Activated naive CD8-positive, alpha-beta T cell treated with anti-CD3 and anti-CD28 coated beads for 36 hours (primary cell): ENCODE results near the gene MDC1. TPM values are rescaled to one million over a fixed set of nuclear protein-coding genes. Genes with fewer than 3 reads are reported as not detected.
"Not testable (repeated sequence)": the region's sequence is repeated elsewhere in the genome, so short reads cannot be mapped to it uniquely, and the experiment has no call there.

Experiments used
- DNase-seq: peaks from one replicate; pipeline ENCODE4 v3.0.0; 2021
- H3K27ac Mint-ChIP-seq: one replicate; pipeline ENCODE4 v1.8.0; 2022; ENCODE audit warnings: mild to moderate bottlenecking, moderate library complexity, mixed read lengths
- H3K27me3 Mint-ChIP-seq: one replicate; pipeline ENCODE4 v1.8.0; 2022; ENCODE audit warnings: mild to moderate bottlenecking, mixed read lengths
- H3K36me3 Mint-ChIP-seq: one replicate; pipeline ENCODE4 v1.8.0; 2021; ENCODE audit warnings: mild to moderate bottlenecking, mixed read lengths
- H3K4me1 Mint-ChIP-seq: one replicate; pipeline ENCODE4 v1.8.0; 2021; ENCODE audit warnings: mixed read lengths
- H3K4me3 Mint-ChIP-seq: one replicate; pipeline ENCODE4 v1.8.0; 2022; ENCODE audit warnings: mild to moderate bottlenecking, moderate library complexity, mixed read lengths
- H3K9me3 Mint-ChIP-seq: one replicate; pipeline ENCODE4 v1.8.0; 2022; ENCODE audit warnings: mixed read lengths
- total RNA-seq, 2 experiments: library from RNA; stranded (reverse); gene quantifications; one replicate each; pipeline ENCODE4 v1.2.3, GENCODE V29; 2021

Gene MDC1
- total RNA-seq, 2 experiments from 2014 or later: 63.2 to 67.0 TPM

DNA sequence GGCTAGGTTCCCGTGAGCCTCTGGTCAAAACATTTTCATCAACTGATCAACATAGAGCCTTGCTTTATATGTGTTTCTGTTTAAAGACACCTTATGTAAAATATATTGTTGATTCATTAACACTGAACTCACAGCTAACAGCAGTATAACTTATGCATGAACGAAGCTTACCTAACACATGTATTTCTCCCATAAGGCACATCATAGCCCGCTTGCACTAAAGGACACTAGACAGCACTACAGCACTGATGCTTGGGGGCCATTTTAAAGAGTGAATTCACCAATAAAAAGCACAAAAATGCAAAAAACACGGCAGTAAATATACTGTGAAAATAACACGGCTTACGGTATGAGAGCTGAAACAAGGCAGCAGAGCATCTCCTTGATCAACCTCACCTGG, 21.5 kb upstream of the MDC1 start:
- peaks cover 11% of the 10 kb centered on the region for H3K9me3 Mint-ChIP-seq
- no peak overlapping the region for H3K4me3 Mint-ChIP-seq
- H3K27ac Mint-ChIP-seq: peak overlapping the region; percentile 93
- peaks cover 8% of the 10 kb centered on the region for H3K27me3 Mint-ChIP-seq
- DNase-seq: no peak
- peaks cover 78% of the 10 kb centered on the region for H3K4me1 Mint-ChIP-seq
- peaks cover 92% of the 10 kb centered on the region for H3K36me3 Mint-ChIP-seq

GRCh38 chr6:30735668-30736314, 18.7 kb upstream of the MDC1 start:
- H3K27ac Mint-ChIP-seq: peak overlapping the region; percentile 93
- H3K9me3 Mint-ChIP-seq: peaks cover 11% of the 10 kb centered on the region
- DNase-seq: no peak
- H3K27me3 Mint-ChIP-seq: no peaks in the 10 kb centered on the region
- H3K4me3 Mint-ChIP-seq: peak overlapping the region; percentile 68
- H3K4me1 Mint-ChIP-seq: peaks cover 69% of the 10 kb centered on the region
- H3K36me3 Mint-ChIP-seq: peaks cover 71% of the 10 kb centered on the region

DNA sequence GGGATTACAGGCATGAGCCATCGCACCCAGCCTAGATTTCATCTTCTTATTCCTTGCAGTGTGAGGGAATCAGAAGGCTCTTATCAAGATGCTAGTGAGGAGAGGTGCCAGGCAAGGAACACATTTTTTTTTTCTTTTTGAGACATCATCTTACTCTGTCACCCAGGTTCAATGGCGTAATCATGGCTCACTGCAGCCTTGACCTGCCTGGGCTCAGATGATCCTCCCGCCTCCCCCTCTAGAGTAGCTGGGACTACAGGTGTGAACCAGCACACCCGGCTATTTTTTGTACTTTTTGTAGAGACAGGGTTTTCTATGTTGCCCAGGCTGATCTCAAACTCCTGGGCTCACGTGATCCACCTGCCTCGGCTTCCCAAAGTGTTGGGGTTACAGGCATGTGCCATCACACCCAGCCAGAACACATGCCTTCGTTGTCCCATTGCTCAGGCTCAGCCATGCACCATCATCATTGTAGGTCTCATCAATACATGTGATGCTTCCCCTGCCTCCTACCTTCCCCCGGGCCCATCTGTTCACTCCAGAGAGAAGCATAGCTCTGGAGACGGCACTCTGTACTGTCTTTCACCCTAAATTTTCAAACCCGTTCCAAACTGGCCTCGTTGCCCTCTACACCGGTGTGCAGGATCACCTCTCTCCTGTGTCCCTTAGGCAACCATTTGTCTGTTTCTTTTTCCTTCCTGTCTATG, 15.3 kb upstream of the MDC1 start:
- Mint-ChIP-seq H3K9me3 (peaks cover 8% of the 10 kb centered on the region), H3K27me3 (no peaks in the 10 kb centered on the region), H3K36me3 (peaks cover 46% of the 10 kb centered on the region), H3K4me1 (peaks cover 50% of the 10 kb centered on the region), H3K27ac (no peak overlapping the region), H3K4me3 (no peak overlapping the region)
- DNase-seq: no peak

DNA sequence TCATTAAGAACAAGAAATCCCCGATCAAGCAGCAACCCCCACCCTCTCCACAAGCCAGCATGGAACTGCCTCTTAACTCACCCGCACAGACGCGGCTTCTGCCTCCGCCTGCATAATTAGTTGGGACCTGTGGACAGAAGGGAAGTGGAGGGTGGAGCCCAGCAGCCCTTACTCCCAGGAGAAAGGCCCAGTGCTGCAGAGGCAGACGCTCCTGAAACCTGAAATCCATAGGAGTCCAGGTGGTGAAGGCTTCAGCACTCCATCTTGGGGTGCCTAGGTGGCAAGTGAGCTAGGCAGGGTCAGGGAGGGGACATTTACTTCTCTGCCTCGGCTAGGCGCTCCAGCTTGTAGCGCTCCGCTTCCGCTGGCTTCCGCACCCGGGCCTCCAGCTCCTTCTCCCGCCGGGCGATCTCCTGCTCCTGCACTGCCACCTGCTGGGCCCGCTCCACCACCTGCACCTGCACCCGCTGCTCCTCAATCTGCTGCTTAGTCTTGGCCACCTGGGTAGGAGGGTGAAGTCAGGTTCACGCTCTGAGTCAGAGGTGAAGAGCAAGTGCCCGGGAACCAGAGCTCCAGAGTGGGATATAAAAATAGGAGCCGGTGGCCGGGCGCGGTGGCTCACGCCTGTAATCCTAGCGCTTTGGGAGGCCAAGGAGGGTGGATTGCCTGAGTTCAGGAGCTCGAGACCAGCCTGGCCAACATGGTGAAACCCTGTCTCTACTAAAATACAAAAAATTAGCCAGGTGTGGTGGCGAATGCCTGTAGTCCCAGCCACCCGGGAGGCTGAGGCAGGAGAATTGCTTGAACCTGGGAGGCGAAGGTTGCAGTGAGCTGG, 13.7 kb upstream of the MDC1 start:
- peaks cover 36% of the 10 kb centered on the region for H3K4me1 Mint-ChIP-seq
- peaks cover under 1% of the 10 kb centered on the region for H3K9me3 Mint-ChIP-seq
- H3K27ac Mint-ChIP-seq: peak overlapping the region; percentile 54
- peak; percentile 88 for DNase-seq
- no peaks in the 10 kb centered on the region for H3K27me3 Mint-ChIP-seq
- peak overlapping the region; percentile 52 for H3K4me3 Mint-ChIP-seq
- H3K36me3 Mint-ChIP-seq: peaks cover 35% of the 10 kb centered on the region

DNA sequence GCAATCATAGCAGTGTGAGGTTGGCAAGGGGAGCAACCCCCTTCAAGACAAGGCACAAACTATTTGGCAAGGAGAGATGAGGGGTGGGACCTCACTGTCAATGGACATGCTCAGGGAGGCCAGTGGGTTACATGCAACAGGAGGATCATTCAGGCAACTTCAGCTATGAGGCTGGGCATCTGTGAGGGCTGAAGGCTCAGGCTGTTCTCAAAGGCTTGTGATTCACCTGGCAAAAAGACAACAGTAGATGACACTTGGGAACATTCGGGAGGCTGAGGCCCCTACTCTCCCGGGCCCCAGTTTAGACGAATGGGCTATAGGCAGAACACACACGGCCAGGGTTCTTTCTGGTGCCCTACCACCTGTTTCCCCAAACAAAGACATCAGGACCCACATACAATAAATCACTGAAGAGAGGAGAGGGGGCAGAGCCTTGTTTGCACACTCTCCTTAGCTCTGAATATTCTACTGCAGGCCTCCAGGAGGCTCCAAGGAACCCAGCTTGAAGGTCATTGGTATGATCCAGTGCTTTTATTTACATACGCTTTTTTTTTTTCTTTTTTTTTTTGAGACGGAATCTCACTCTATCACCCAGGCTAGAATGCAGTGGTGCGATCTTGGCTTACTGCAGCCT, 11.0 kb upstream of the MDC1 start:
- H3K27ac Mint-ChIP-seq: peak overlapping the region; percentile 75
- peaks cover 44% of the 10 kb centered on the region for H3K36me3 Mint-ChIP-seq
- H3K9me3 Mint-ChIP-seq: no peaks in the 10 kb centered on the region
- peak overlapping the region; percentile 29 for H3K4me3 Mint-ChIP-seq
- no peak for DNase-seq
- peaks cover 46% of the 10 kb centered on the region for H3K4me1 Mint-ChIP-seq
- H3K27me3 Mint-ChIP-seq: peaks cover 4% of the 10 kb centered on the region

DNA sequence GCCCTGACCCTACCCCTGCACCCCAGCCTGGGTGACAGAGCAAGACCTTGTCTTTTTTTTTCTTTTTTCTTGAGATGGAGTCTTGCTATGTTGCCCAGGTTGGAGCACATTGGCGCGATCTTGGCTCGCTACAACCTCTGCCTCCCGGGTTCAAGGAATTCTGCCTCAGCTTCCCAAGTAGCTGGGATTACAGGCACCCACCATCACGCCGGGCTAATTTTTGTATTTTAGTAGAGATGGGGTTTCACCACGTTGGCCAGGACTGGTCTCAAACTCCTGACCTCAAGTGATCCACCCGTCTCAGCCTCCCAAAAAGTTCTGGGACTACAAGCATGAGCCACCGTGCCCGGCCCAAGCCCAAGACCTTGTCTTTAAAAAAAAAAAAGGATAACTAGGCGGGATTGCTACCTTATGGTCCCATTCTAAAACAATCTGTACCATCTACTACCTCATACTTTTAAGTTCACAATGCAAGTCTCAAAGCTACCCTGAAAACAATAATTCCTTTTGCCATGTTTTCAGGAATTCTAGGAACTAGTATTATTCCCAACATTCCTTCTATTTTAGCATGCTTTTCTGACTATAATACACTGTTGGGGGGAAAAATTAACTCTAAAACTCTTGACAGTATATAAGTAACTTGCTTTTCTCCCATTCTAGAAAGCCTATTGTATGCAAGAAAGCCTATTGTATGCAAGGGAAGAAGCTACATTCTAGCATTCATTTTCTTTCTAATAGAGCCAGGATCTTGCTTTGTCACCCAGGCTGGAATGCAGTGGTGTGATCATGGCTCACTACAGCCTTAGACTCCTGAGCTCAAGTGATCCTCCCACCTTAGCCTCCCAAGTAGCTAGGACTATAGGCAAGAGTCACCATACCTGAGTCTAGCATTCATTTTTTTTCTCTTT, 9.7 kb upstream of the MDC1 start:
- H3K4me1 Mint-ChIP-seq: peaks cover 47% of the 10 kb centered on the region
- H3K27me3 Mint-ChIP-seq: peaks cover 4% of the 10 kb centered on the region
- DNase-seq: no peak
- H3K36me3 Mint-ChIP-seq: peaks cover 52% of the 10 kb centered on the region
- H3K4me3 Mint-ChIP-seq: no peak overlapping the region
- H3K27ac Mint-ChIP-seq: peak overlapping the region; percentile 25
- H3K9me3 Mint-ChIP-seq: no peaks in the 10 kb centered on the region

GRCh38 chr6:30725713-30726505, 8.8 kb upstream of the MDC1 start:
- peak overlapping the region; percentile 25 for H3K27ac Mint-ChIP-seq
- no peak overlapping the region for H3K4me3 Mint-ChIP-seq
- peaks cover 9% of the 10 kb centered on the region for H3K27me3 Mint-ChIP-seq
- H3K4me1 Mint-ChIP-seq: peaks cover 42% of the 10 kb centered on the region
- H3K36me3 Mint-ChIP-seq: peaks cover 59% of the 10 kb centered on the region
- no peaks in the 10 kb centered on the region for H3K9me3 Mint-ChIP-seq
- no peak for DNase-seq

DNA sequence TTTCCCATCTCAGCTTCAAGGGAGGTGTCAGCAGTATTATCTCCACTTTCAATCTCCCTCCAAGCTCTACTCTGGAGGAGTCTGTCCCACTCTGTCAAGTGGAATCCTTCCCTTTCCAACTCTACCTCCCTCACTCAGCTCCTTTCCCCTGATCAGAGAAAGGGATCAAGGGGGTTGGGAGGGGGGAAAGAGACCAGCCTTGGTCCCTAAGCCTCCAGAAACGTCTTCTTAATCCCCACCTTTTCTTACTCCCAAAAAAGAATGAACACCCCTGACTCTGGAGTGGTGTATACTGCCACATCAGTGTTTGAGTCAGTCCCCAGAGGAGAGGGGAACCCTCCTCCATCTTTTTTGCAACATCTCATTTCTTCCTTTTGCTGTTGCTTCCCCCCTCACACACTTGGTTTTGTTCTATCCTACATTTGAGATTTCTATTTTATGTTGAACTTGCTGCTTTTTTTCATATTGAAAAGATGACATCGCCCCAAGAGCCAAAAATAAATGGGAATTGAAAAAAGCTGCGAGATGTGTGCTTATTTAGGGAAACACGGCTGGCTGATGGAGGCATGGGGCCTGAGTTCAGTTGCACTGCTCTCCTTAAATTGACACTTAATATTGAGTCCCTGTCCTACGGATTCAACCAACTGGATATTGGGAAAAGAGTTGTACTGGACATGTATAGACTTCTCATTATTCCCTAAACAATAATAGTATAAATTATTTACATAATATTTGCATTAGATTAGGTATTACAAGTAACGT, 8.0 kb upstream of the MDC1 start:
- Mint-ChIP-seq H3K9me3 (no peaks in the 10 kb centered on the region), H3K4me3 (peak overlapping the region; percentile 97), H3K27me3 (peaks cover 16% of the 10 kb centered on the region), H3K36me3 (peaks cover 61% of the 10 kb centered on the region), H3K4me1 (peaks cover 33% of the 10 kb centered on the region), H3K27ac (peak overlapping the region; percentile 100)
- DNase-seq: no peak

DNA sequence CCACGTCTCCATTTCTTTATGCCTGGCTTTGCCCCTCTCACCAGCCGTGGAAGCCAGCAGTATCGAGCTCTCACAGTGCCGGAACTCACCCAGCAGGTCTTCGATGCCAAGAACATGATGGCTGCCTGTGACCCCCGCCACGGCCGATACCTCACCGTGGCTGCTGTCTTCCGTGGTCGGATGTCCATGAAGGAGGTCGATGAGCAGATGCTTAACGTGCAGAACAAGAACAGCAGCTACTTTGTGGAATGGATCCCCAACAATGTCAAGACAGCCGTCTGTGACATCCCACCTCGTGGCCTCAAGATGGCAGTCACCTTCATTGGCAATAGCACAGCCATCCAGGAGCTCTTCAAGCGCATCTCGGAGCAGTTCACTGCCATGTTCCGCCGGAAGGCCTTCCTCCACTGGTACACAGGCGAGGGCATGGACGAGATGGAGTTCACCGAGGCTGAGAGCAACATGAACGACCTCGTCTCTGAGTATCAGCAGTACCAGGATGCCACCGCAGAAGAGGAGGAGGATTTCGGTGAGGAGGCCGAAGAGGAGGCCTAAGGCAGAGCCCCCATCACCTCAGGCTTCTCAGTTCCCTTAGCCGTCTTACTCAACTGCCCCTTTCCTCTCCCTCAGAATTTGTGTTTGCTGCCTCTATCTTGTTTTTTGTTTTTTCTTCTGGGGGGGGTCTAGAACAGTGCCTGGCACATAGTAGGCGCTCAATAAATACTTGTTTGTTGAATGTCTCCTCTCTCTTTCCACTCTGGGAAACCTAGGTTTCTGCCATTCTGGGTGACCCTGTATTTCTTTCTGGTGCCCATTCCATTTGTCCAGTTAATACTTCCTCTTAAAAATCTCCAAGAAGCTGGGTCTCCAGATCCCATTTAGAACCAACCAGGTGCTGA, 7.0 kb upstream of the MDC1 start:
- H3K9me3 Mint-ChIP-seq, DNase-seq: not testable (repeated sequence)
- H3K4me1 Mint-ChIP-seq: peaks cover 35% of the 10 kb centered on the region
- peak overlapping the region; percentile 97 for H3K4me3 Mint-ChIP-seq
- H3K27me3 Mint-ChIP-seq: peaks cover 16% of the 10 kb centered on the region
- peaks cover 62% of the 10 kb centered on the region for H3K36me3 Mint-ChIP-seq
- H3K27ac Mint-ChIP-seq: peak overlapping the region; percentile 100

DNA sequence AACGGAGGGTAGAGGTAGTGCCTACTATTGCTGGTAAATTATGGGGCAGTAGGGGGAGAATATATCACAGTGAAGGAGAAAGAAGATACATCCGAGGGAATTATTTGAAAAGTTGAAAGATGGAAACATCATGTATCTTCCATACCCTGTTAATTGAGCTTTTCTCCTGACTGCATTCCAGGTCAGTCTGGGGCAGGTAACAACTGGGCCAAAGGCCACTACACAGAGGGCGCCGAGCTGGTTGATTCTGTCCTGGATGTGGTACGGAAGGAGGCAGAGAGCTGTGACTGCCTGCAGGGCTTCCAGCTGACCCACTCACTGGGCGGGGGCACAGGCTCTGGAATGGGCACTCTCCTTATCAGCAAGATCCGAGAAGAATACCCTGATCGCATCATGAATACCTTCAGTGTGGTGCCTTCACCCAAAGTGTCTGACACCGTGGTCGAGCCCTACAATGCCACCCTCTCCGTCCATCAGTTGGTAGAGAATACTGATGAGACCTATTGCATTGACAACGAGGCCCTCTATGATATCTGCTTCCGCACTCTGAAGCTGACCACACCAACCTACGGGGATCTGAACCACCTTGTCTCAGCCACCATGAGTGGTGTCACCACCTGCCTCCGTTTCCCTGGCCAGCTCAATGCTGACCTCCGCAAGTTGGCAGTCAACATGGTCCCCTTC, 6.2 kb upstream of the MDC1 start:
- DNase-seq, H3K9me3 Mint-ChIP-seq: not testable (repeated sequence)
- peak overlapping the region; percentile 97 for H3K4me3 Mint-ChIP-seq
- H3K27ac Mint-ChIP-seq: peak overlapping the region; percentile 100
- peaks cover 40% of the 10 kb centered on the region for H3K4me1 Mint-ChIP-seq
- H3K27me3 Mint-ChIP-seq: peaks cover 16% of the 10 kb centered on the region
- H3K36me3 Mint-ChIP-seq: peaks cover 62% of the 10 kb centered on the region

DNA sequence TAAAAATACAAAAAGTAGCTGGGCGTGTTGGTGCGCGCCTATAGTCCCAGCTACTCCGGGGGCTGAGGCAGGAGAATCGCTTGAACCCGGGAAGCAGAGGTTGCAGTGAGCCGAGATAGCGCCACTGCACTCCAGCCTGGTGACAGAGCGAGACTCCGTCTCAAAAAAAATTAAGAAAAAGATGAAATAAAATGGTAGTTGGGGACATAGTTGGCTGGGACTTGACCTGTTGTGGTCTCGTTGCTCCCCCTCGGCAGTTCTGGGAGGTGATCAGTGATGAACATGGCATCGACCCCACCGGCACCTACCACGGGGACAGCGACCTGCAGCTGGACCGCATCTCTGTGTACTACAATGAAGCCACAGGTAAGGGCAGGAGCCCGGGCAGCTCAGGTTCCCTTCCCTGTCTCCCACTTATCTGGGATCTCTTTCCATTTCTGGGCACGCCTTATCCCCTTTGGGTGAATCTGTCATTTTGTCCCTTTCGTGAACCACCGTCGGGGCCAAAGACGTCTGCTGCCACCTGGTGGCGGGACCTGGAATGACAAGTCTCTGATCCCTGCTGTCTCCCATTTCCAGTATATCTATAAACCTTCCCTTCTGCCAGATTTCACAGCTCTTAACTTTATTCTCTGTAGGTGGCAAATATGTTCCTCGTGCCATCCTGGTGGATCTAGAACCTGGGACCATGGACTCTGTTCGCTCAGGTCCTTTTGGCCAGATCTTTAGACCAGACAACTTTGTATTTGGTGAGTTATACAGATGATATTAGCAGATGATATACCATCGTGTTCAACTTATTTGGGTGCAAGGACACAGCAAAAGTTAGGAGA, 5.4 kb upstream of the MDC1 start:
- peak; percentile 73 for DNase-seq
- peak overlapping the region; percentile 100 for H3K27ac Mint-ChIP-seq
- H3K9me3 Mint-ChIP-seq: no peaks in the 10 kb centered on the region
- H3K4me1 Mint-ChIP-seq: peaks cover 43% of the 10 kb centered on the region
- peaks cover 16% of the 10 kb centered on the region for H3K27me3 Mint-ChIP-seq
- peaks cover 64% of the 10 kb centered on the region for H3K36me3 Mint-ChIP-seq
- H3K4me3 Mint-ChIP-seq: peak overlapping the region; percentile 97
